ENCODE data around the gene DYNC1H1. TPM values are rescaled to one million over a fixed set of nuclear protein-coding genes. Genes with fewer than 3 reads are reported as not detected.

DYNC1H1 gene
- total RNA-seq, 1 donor from 2014 or later = 496 TPM

GRCh38 chr14:102018251-102018650, 53.9 kb downstream of the DYNC1H1 start:
- intact Hi-C loops (cut with DNase I) = no loop called here
- ATAC-seq = peak; percentile 24
- no peak for DNase-seq (ENCODE audit: low spot score)

- ATAC-seq (no peak), DNase-seq (ENCODE audit: low spot score) (no peak)
- intact Hi-C loops (cut with DNase I) = no loop called here
Measured at GRCh38 chr14:102019006-102019540, 54.7 kb downstream of the DYNC1H1 start.

- no peak for ATAC-seq
- intact Hi-C loops (cut with DNase I) = no loop called here
- no peak for DNase-seq (ENCODE audit: low spot score)
Measured at GRCh38 chr14:102020058-102020971, 55.9 kb downstream of the DYNC1H1 start.

- ATAC-seq (no peak), DNase-seq (ENCODE audit: low spot score) (no peak)
- intact Hi-C loops (cut with DNase I) = no loop called here
Measured at GRCh38 chr14:102026934-102027333, 62.6 kb downstream of the DYNC1H1 start.

- no peak for DNase-seq (ENCODE audit: low spot score)
- intact Hi-C loops (cut with DNase I) = no loop called here
Measured at GRCh38 chr14:102027951-102028350, 63.6 kb downstream of the DYNC1H1 start.

GRCh38 chr14:102028733-102029132, 64.4 kb downstream of the DYNC1H1 start:
- DNase-seq (ENCODE audit: low spot score) = no peak
- no peak for ATAC-seq
- intact Hi-C loops (cut with DNase I) = no loop called here

More at GRCh38 chr14:102027951-102028350, 63.6 kb downstream of the DYNC1H1 start:
- no peak for ATAC-seq

GRCh38 chr14:102029956-102030355, 65.6 kb downstream of the DYNC1H1 start:
- ATAC-seq (no peak), DNase-seq (ENCODE audit: low spot score) (no peak)
- intact Hi-C loops (cut with DNase I) = no loop called here

GRCh38 chr14:102033241-102033640, 68.9 kb downstream of the DYNC1H1 start:
- intact Hi-C loops (cut with DNase I) = no loop called here
- ATAC-seq (no peak), DNase-seq (ENCODE audit: low spot score) (no peak)

GRCh38 chr14:102034301-102034700, 69.9 kb downstream of the DYNC1H1 start:
- no peak for ATAC-seq
- no peak for DNase-seq (ENCODE audit: low spot score)
- intact Hi-C loops (cut with DNase I) = no loop called here

GRCh38 chr14:102035914-102036313, 71.5 kb downstream of the DYNC1H1 start:
- no peak for ATAC-seq
- no peak for DNase-seq (ENCODE audit: low spot score)
- intact Hi-C loops (cut with DNase I) = no loop called here

- DNase-seq (ENCODE audit: low spot score) (no peak), ATAC-seq (no peak)
- intact Hi-C loops (cut with DNase I) = no loop called here
Measured at GRCh38 chr14:102037686-102038085, 73.3 kb downstream of the DYNC1H1 start.

- intact Hi-C loops (cut with DNase I) = no loop called here
- no peak for ATAC-seq
- DNase-seq (ENCODE audit: low spot score) = no peak
Measured at GRCh38 chr14:102039157-102039556, 74.8 kb downstream of the DYNC1H1 start.

GRCh38 chr14:102040153-102040552, 75.8 kb downstream of the DYNC1H1 start:
- DNase-seq (ENCODE audit: low spot score) (no peak), ATAC-seq (no peak)
- intact Hi-C loops (cut with DNase I) = no loop called here

- DNase-seq (ENCODE audit: low spot score) = no peak
- intact Hi-C loops (cut with DNase I) = no loop called here
- no peak for ATAC-seq
Measured at GRCh38 chr14:102042699-102043098, 78.3 kb downstream of the DYNC1H1 start.

- intact Hi-C loops (cut with DNase I) = no loop called here
- ATAC-seq = no peak
- DNase-seq (ENCODE audit: low spot score) = no peak
Measured at GRCh38 chr14:102043251-102044025, 79.1 kb downstream of the DYNC1H1 start.

- intact Hi-C loops (cut with DNase I) = no loop called here
- ATAC-seq (no peak), DNase-seq (ENCODE audit: low spot score) (no peak)
Measured at GRCh38 chr14:102044566-102044965, 80.2 kb downstream of the DYNC1H1 start.

- intact Hi-C loops (cut with DNase I) = no loop called here
- DNase-seq (ENCODE audit: low spot score) = peak; percentile 87
- ATAC-seq = peak; percentile 90
Measured at GRCh38 chr14:102046337-102047278, 82.2 kb downstream of the DYNC1H1 start.

GRCh38 chr14:102047808-102048540, 83.6 kb downstream of the DYNC1H1 start:
- intact Hi-C loops (cut with DNase I) = no loop called here
- no peak for ATAC-seq
- no peak for DNase-seq (ENCODE audit: low spot score)
